OCI-LY1 (cell line): ENCODE measurements around the gene ADARB2.

Experiments
- EZH2 ChIP-seq: fragments of 200-600 bp; sonication (generic), shearing (Covaris generic); IDR thresholded peaks from 2 replicates; pipeline ENCODE4 v1.8.0; 2017; ENCODE audit warnings: borderline replicate concordance, mixed run types, mild to moderate bottlenecking, antibody characterized with exemption, low read length, moderate library complexity, mixed read lengths
- TF ChIP-seq, protein P1 (sequence below): fragments of 200-600 bp; sonication (generic), shearing (Covaris generic); IDR thresholded peaks from 2 replicates; pipeline ENCODE4 v1.5.1; 2017; ENCODE audit warnings: mild to moderate bottlenecking, antibody characterized with exemption, low read length, moderate library complexity, mixed read lengths

- TF ChIP-seq, protein P1, sequence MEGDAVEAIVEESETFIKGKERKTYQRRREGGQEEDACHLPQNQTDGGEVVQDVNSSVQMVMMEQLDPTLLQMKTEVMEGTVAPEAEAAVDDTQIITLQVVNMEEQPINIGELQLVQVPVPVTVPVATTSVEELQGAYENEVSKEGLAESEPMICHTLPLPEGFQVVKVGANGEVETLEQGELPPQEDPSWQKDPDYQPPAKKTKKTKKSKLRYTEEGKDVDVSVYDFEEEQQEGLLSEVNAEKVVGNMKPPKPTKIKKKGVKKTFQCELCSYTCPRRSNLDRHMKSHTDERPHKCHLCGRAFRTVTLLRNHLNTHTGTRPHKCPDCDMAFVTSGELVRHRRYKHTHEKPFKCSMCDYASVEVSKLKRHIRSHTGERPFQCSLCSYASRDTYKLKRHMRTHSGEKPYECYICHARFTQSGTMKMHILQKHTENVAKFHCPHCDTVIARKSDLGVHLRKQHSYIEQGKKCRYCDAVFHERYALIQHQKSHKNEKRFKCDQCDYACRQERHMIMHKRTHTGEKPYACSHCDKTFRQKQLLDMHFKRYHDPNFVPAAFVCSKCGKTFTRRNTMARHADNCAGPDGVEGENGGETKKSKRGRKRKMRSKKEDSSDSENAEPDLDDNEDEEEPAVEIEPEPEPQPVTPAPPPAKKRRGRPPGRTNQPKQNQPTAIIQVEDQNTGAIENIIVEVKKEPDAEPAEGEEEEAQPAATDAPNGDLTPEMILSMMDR, result no peak
- no peak for TF ChIP-seq EZH2
Observed at GRCh38 chr10:1273372-1274105, 463.8 kb downstream of the ADARB2 start.
